Motor neuron (in vitro differentiated cells): ENCODE results near the gene HLA-E. TPM values are rescaled to one million over a fixed set of nuclear protein-coding genes. Genes with fewer than 3 reads are reported as not detected.
"Not testable (repeated sequence)": the region's sequence is repeated elsewhere in the genome, so short reads cannot be mapped to it uniquely, and the experiment has no call there.

Experiments
- ATAC-seq, 8 experiments: fragments of 200-7000 bp; cut with Tn5 transposase; replicated peaks in 6 of 8; 2 replicates each; pipeline ENCODE4 v1.8.0; 2021; ENCODE audit warnings: mild to moderate bottlenecking in 8 of 8, moderate library complexity in 8 of 8
- H3K27ac ChIP-seq, 2 donors: fragments of 250-450 bp; sonication (Bioruptor Pico); 2 replicates each; pipeline ENCODE4 v1.9.0; 2021; ENCODE audit warnings: antibody characterized with exemption in 2 of 2, mild to moderate bottlenecking in 2 of 2, moderate library complexity in 1 of 2
- H3K4me1 ChIP-seq, 2 donors: fragments of 250-450 bp; sonication (Bioruptor Pico); replicated peaks in 1 of 2; 2 replicates each; pipeline ENCODE4 v1.6.1; 2021; ENCODE audit warnings: antibody characterized with exemption in 2 of 2, mild to moderate bottlenecking in 2 of 2, moderate library complexity in 1 of 2
- H3K4me3 ChIP-seq, 5 donors: fragments of 250-450 bp; sonication (Bioruptor Pico); 2 replicates each; pipeline ENCODE4 v1.9.0; 2021; ENCODE audit warnings: antibody characterized with exemption in 5 of 5, mild to moderate bottlenecking in 5 of 5, moderate library complexity in 4 of 5
- WGBS, 10 experiments: fragments of 450-650 bp; shearing (Covaris generic); methylation state at CpG; one replicate each; pipeline ENCODE4 v1.0.0; 2022; 5-methylcytosine and 5-hydroxymethylcytosine counted together
- in situ Hi-C, 9 experiments: fragments of 400-800 bp; cut with MboI; loops; one replicate each; pipeline ENCODE4 v1.15.0; 2021; ENCODE audit warnings: low sequenced_read_pairs in 9 of 9, low pct_unique_long_range_greater_than_20kb in 2 of 9; ENCODE audit not compliant: unreplicated experiment in 9 of 9
- total RNA-seq, 8 experiments: library from RNA; unstranded; fragments of 300-600 nt; gene quantifications; 2 replicates each; pipeline versions ENCODE4 v1.2.3 to v1.2.4, GENCODE V29; 2022

The HLA-E gene
- total RNA-seq, 8 experiments from 2014 or later = 1.5 to 221 (median 44.6) TPM

- 0 to 89% (median 71%) methylated on average over 1 to 2 of the region's 3 CpGs; no CpG with 5 or more reads in 3 of the 10 experiments for WGBS, 10 experiments
- peaks cover 0 to under 1% of the 10 kb centered on the region in 2 donors for H3K4me1 ChIP-seq
- no peak overlapping the region for H3K4me3 ChIP-seq
- H3K27ac ChIP-seq = no peak overlapping the region
- in situ Hi-C loops = loop anchor here in 4 of 9 experiments (10.0 to 25.0 kb wide), 3 partner anchors 50 to 627 kb away; partner anchors contain the start of genes C6orf15 (in 1 of the 4), CDSN (in 1 of the 4) and PSORS1C1 (in 1 of the 4)
- ATAC-seq = no peak
These were observed 4.1 kb upstream of the HLA-E start for GRCh38 chr6:30485236-30485635.

DNA sequence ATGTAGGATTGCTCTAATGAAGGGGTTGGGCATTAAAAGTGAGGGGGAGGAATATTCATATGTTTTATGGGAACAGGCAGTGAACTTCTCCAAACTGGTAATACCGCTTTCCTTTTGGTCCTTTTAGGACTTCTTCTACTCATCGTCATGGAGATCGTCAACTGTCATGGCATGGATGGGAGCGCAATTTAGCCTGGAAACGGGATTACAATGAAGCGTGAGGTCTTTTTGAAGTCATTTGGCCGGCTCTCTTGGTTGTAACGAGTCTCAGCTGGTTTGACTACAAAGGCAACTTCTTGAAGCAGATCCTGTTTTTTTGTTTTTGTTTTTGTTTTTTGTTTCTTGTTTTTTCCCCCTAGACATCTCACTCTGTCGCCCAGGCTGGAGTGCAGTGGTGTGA, 1.4 kb upstream of the HLA-E start:
- ATAC-seq = no peak
- no peak overlapping the region for H3K27ac ChIP-seq
- H3K4me1 ChIP-seq = peaks cover 0 to 3% of the 10 kb centered on the region in 2 donors
- 52 to 87% (median 63%) methylated on average over 4 to 8 of the region's 9 CpGs; no CpG with 5 or more reads in 1 of the 10 experiments for WGBS, 10 experiments
- in situ Hi-C loops = loop anchor here in 4 of 9 experiments (10.0 to 25.0 kb wide), 3 partner anchors 47 to 624 kb away; partner anchors contain the start of genes C6orf15 (in 1 of the 4), CDSN (in 1 of the 4) and PSORS1C1 (in 1 of the 4)
- H3K4me3 ChIP-seq = no peak overlapping the region

DNA sequence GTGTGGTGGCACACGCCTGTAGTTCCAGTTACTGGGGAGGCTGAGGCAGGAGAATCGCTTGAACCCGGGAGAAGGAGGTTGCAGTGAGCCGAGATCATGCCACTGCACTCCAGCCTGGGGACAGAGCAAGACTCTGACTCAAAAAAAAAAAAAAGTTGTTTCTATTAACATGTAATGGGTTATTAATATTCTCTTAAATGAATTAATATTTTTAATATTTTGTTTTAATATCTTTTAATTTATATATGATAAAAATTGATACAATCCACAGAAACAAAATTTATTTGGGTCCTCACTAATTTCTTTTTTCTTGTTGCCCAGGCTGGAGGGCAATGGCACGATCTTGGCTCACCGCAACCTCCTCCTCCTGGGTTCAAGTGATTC, 620 bp upstream of the HLA-E start:
- ATAC-seq, H3K27ac ChIP-seq, H3K4me1 ChIP-seq, H3K4me3 ChIP-seq: not testable (repeated sequence)
- in situ Hi-C loops = loop anchor here in 4 of 9 experiments (10.0 to 25.0 kb wide), 3 partner anchors 46 to 624 kb away; partner anchors contain the start of genes C6orf15 (in 1 of the 4), CDSN (in 1 of the 4) and PSORS1C1 (in 1 of the 4)
- 88 to 100% (median 95%) methylated on average over 1 to 6 of the region's 6 CpGs; no CpG with 5 or more reads in 4 of the 10 experiments for WGBS, 10 experiments

DNA sequence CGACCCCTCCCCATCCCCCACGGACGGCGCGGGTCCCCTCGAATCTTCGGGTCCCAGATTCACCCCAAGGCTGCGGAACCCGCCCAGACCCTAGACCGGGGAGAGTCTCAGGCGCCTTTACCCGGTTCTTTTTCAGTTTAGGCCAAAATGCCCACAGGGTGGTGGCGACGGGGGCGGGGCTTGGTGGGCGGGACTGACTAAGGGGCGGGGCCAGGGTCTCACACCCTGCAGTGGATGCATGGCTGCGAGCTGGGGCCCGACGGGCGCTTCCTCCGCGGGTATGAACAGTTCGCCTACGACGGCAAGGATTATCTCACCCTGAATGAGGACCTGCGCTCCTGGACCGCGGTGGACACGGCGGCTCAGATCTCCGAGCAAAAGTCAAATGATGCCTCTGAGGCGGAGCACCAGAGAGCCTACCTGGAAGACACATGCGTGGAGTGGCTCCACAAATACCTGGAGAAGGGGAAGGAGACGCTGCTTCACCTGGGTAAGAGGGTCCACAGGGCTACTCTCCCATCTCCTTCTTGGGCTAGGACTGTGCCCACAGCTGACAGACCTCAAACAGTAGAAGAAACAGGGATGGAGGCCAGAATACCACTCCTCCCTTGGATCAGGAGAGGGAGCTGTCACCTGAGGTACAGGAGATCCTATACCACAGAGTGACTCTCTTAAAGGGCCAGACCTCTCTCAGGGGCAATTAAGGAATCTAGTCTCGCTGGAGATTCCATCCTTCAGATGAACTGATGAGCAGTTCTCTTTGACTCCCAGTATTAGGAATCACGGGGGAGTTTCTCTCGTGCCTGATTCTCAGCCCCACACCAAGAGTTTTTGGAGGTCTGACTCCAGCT, 942 bp downstream of the HLA-E start:
- H3K27ac ChIP-seq = no peak overlapping the region
- ATAC-seq = peak; percentile 7 to 59 (median 36)
- 50 to 100% (median 80%) methylated on average over 2 to 3 of the region's 38 CpGs; no CpG with 5 or more reads in 3 of the 10 experiments for WGBS, 10 experiments
- peak overlapping the region; percentile 39 to 63 (median 49) for H3K4me3 ChIP-seq
- peaks cover 0 to 3% of the 10 kb centered on the region in 2 donors for H3K4me1 ChIP-seq
- in situ Hi-C loops = loop anchor here in 1 of 9 experiments (25.0 kb wide), 1 partner anchor 622 kb away; the partner anchor contains the start of genes C6orf15, CDSN and PSORS1C1

DNA sequence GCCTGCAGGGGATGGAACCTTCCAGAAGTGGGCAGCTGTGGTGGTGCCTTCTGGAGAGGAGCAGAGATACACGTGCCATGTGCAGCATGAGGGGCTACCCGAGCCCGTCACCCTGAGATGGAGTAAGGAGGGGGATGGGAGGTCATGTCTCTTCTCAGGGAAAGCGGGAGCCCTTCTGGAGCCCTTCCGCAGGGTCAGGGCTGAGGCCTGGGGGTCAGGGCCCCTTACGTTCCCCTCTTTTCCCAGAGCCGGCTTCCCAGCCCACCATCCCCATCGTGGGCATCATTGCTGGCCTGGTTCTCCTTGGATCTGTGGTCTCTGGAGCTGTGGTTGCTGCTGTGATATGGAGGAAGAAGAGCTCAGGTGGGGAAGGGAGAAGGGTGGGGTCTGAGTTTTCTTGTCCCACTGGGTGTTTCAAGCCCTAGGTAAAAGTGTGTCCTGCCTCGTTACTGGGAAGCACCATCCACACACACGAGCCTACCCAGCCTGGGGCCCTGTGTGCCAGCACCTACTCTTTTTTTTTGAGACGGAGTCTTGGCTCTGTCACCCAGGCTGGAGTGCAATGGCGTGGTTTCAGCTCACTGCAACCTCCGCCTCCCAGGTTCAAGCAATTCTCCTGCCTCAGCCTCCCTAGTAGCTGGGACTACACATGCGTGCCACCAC, 2.1 kb downstream of the HLA-E start:
- H3K4me3 ChIP-seq, ATAC-seq, H3K27ac ChIP-seq, H3K4me1 ChIP-seq: not testable (repeated sequence)
- 81 to 100% (median 95%) methylated on average over 2 to 8 of the region's 14 CpGs; no CpG with 5 or more reads in 4 of the 10 experiments for WGBS, 10 experiments
- in situ Hi-C loops = loop anchor here in 1 of 9 experiments (25.0 kb wide), 1 partner anchor 621 kb away; the partner anchor contains the start of genes C6orf15, CDSN and PSORS1C1

DNA sequence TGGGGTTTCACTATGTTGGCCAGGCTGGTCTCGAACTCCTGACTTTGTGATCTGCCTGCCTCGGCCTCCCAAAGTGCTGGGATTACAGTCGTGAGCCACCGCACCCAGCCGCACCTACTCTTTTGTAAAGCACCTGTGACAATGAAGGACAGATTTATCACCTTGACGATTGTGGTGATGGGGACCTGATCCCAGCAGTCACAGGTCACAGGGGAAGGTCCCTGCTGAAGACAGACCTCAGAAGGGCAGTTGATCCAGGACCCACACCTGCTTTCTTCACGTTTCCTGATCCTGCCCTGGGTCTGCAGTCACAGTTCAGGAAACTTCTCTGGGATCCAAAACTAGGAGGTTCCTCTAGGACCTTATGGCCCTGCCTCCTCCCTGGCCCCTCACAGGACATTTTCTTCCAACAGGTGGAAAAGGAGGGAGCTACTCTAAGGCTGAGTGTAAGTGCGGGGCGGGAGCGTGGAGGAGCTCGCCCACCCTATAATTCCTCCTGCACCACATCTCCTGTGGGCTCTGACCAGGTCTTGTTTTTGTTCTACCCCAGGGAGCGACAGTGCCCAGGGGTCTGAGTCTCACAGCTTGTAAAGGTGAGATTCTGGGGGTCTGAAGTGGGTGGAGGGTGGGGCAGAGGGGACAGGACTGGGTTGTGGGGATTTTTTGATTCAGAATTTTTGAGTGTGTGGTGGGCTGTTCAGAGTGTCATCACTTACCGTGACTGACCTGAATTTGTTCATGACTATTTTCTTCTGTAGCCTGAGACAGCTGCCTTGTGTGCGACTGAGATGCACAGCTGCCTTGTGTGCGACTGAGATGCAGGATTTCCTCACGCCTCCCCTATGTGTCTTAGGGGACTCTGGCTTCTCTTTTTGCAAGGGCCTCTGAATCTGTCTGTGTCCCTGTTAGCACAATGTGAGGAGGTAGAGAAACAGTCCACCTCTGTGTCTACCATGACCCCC, 3.0 kb downstream of the HLA-E start:
- in situ Hi-C loops = loop anchor here in 1 of 9 experiments (25.0 kb wide), 1 partner anchor 620 kb away; the partner anchor contains the start of genes C6orf15, CDSN and PSORS1C1
- no peak overlapping the region for H3K4me3 ChIP-seq
- no peak for ATAC-seq
- H3K4me1 ChIP-seq = peaks cover 0 to 3% of the 10 kb centered on the region in 2 donors
- H3K27ac ChIP-seq = no peak overlapping the region
- WGBS, 10 experiments = 87 to 100% (median 92%) methylated on average over 2 to 9 of the region's 16 CpGs; no CpG with 5 or more reads in 3 of the 10 experiments

DNA sequence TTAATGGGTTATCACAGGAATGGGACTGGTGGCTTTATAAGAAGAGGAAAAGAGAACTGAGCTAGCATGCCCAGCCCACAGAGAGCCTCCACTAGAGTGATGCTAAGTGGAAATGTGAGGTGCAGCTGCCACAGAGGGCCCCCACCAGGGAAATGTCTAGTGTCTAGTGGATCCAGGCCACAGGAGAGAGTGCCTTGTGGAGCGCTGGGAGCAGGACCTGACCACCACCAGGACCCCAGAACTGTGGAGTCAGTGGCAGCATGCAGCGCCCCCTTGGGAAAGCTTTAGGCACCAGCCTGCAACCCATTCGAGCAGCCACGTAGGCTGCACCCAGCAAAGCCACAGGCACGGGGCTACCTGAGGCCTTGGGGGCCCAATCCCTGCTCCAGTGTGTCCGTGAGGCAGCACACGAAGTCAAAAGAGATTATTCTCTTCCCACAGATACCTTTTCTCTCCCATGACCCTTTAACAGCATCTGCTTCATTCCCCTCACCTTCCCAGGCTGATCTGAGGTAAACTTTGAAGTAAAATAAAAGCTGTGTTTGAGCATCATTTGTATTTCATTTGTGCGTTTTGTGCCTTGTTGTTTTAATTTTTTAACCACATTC, 4.4 kb downstream of the HLA-E start:
- H3K4me3 ChIP-seq = no peak overlapping the region
- ATAC-seq = peak in 1 of 8 experiments; percentile 1
- H3K4me1 ChIP-seq = peaks cover 0 to 3% of the 10 kb centered on the region in 2 donors
- 39 to 86% (median 51%) methylated on average over 1 to 8 of the region's 8 CpGs; no CpG with 5 or more reads in 1 of the 10 experiments for WGBS, 10 experiments
- in situ Hi-C loops = loop anchor here in 1 of 9 experiments (25.0 kb wide), 1 partner anchor 619 kb away; the partner anchor contains the start of genes C6orf15, CDSN and PSORS1C1
- no peak overlapping the region for H3K27ac ChIP-seq

DNA sequence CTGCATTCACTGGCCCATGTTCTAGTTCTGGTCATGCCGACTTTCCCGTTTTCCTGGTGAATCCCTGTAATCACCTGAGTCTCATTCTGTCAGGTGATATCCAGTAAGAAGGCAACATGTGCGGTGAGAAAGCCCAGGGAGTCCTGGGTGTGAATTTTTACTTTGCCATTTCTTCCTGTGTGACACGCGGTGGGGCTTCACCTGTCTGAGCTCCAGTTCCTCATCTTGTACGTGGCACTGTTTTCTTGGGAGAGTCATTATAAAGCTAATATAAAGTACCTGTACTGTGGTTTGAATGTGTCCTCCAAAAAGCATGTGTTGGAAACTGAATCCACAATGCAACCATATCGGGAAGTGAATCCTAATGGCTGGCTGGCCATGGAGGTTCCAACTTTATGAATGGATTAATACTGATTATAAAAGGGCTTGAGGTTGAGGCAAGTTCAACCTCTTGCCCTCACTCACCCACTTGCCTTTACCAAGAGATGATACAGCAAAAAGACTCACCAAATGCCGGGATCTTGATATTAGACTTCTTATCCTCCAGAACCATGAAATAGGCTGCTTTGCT, 5.1 kb downstream of the HLA-E start:
- 91 to 100% (median 94%) methylated on average over 2 to 8 of the region's 8 CpGs for WGBS, 10 experiments

GRCh38 chr6:30495060-30495459, 5.8 kb downstream of the HLA-E start:
- H3K4me1 ChIP-seq, H3K27ac ChIP-seq, ATAC-seq, H3K4me3 ChIP-seq: not testable (repeated sequence)
- WGBS, 10 experiments = 33 to 92% (median 74%) methylated on average over 2 to 4 of the region's 4 CpGs; no CpG with 5 or more reads in 4 of the 10 experiments
- in situ Hi-C loops = loop anchor here in 1 of 9 experiments (25.0 kb wide), 1 partner anchor 617 kb away; the partner anchor contains the start of genes C6orf15, CDSN and PSORS1C1

More for the DNA sequence above, 5.1 kb downstream of the HLA-E start:
- ATAC-seq = no peak
- Histone ChIP-seq H3K4me3 (no peak overlapping the region), H3K27ac (no peak overlapping the region), H3K4me1 (peaks cover 0 to 3% of the 10 kb centered on the region in 2 donors)
- in situ Hi-C loops = loop anchor here in 1 of 9 experiments (25.0 kb wide), 1 partner anchor 618 kb away; the partner anchor contains the start of genes C6orf15, CDSN and PSORS1C1

- in situ Hi-C loops = loop anchor here in 1 of 9 experiments (25.0 kb wide), 1 partner anchor 616 kb away; the partner anchor contains the start of genes C6orf15, CDSN and PSORS1C1
- WGBS, 10 experiments = 20 to 100% (median 89%) methylated on average over 1 to 4 of the region's 4 CpGs; no CpG with 5 or more reads in 3 of the 10 experiments
- Histone ChIP-seq H3K27ac (no peak overlapping the region), H3K4me3 (no peak overlapping the region), H3K4me1 (no peaks in the 10 kb centered on the region)
- ATAC-seq = peak in 1 of 8 experiments; percentile 18
These were observed 6.7 kb downstream of the HLA-E start for GRCh38 chr6:30495993-30496392.

GRCh38 chr6:30497261-30497599, 7.9 kb downstream of the HLA-E start:
- WGBS, 10 experiments = 84 to 100% (median 94%) methylated on average over 2 to 5 of the region's 5 CpGs
- H3K4me1 ChIP-seq, ATAC-seq, H3K4me3 ChIP-seq, H3K27ac ChIP-seq: not testable (repeated sequence)
- in situ Hi-C loops = loop anchor here in 1 of 9 experiments (25.0 kb wide), 1 partner anchor 615 kb away; the partner anchor contains the start of genes C6orf15, CDSN and PSORS1C1
